HG03558 (cell line): ENCODE measurements around the gene MC3R.
"Not testable (repeated sequence)": the region's sequence is repeated elsewhere in the genome, so short reads cannot be mapped to it uniquely, and the experiment has no call there.

Experiments
- ATAC-seq: cut with Tn5 transposase; IDR thresholded peaks from one replicate; pipeline ENCODE4 v1.9.1; 2021; ENCODE audit warnings: moderate number of reproducible peaks; ENCODE audit not compliant: unreplicated experiment; ENCODE audit errors: extremely low read depth

The MC3R gene

DNA sequence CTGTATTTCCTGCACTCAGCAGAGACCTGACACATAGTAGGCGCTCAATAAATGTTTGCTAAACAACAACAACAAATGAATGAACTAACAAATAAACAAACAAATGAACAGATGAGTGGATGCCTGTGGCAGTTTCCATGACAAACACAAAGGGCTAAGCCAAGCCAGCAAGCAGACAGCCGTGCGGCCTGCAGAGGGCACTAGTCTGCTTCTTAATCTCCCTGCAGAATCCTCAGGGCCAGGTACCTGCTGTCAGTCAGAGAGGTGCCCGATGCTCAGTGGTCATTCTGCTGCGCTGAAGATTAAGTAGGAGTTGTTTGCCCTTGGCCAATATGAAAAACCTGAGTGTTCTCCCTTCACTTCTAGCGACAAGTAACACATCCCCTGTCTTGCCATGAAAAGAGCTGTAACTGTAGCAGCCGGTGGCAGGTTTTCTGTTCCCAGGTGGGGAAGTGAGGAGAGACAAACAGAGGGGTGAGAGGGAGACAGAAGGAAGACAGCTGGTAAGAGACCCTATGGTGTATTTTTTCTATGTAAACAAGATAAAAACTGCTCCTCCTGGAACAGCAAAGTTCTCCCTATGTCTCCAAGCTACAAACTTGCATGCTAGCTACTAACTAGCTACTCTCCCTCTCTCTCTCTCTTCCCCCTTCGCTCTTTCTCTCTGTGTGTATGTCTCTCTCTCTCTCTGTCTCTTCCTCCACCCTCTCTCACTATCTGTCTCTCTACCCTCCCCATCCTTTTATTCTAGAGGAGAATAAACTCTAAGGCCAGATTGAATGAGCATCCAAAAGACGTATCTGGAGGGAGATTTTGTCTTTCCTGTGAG, at the start of gene MC3R:
Gene MC3R (plus strand): TSS at position 779 of the 829 bp plus-strand sequence. CDS start 112 bp downstream, outside the sequence.
- ATAC-seq = no peak

DNA sequence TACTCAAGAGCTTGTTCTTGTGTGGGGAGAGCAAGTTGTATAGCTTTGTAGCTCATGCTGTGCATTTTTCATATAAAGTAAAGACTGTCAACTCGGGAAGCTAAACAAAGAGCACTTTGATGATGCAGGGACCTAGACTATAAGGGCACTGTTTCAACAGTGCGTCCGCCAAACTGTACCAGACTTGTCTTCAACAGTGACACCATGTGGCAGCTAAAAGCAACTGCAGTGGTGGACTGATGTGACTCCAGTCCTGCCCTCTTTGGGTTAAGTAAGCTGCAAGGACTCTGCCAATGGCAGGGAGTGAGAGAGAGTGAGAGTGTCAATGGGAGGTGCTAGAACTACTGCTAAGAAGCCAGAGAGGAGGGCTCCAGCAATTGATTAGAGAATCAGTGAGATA, 48.1 kb upstream of the MC3R start:
- ATAC-seq = no peak

DNA sequence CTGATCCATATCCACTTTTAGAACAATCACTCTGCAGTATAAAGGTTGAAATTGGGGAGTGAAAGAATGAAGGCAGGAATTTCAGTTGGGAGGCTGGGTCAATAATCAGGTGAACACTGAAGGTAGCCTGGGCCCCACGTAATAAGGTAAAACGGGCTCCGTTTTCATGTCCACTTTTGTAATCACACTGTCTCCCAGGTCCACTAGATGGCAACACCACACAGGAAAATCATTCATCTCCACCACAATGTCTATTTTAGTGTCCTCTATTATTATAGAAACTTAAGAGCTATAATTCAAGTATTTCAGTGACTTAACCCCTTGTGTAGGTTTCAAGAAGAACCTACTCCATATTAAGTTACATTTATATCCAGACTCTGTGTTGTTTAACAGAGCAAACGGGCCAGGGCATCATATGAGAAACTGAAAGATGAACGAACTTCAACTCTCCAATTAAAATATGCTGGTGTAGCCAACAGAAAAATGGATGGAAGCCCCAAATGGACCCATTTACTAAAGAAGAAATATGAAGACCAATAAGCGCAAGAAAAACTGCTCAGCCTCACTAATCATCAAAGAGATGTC, 45.9 kb upstream of the MC3R start:
- ATAC-seq = no peak

DNA sequence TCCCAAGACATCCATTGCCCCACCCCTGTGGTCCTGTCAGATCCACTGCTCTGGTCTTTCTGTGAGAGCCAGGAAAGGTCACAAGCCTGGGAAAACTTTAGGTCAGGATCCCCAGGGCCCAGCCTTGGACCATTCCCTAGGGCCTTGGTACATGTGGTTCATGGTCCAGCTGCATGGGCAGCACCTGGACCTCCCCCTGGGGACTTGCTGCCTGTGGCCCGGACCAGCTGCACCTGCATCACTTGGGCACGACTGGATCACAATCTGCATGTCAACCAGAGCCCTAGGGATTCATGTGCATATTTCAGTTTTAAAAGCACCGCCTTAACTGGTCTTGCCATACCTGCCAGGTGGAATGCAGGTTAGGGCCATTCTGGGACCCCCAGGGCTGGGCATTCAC, 44.3 kb upstream of the MC3R start:
- ATAC-seq = no peak

DNA sequence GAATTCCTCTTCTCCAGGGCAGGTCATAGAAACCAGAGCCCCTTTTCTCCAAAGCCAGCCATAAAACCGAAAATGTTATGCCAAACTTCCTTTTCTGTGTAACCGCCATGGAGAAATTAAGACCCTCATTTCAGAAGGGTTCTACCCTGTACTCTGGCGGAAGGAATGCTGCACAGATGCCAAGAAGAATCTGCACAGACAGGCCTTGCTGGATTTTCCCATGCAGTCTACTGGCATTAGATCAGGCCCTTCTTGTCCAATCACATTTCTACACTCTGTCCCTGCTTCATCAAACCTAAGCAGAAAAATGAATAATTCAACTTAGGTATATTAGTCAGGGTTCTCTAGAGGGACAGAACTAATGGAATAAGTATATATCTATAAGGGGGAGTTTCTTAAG, 43.2 kb upstream of the MC3R start:
- ATAC-seq = no peak

DNA sequence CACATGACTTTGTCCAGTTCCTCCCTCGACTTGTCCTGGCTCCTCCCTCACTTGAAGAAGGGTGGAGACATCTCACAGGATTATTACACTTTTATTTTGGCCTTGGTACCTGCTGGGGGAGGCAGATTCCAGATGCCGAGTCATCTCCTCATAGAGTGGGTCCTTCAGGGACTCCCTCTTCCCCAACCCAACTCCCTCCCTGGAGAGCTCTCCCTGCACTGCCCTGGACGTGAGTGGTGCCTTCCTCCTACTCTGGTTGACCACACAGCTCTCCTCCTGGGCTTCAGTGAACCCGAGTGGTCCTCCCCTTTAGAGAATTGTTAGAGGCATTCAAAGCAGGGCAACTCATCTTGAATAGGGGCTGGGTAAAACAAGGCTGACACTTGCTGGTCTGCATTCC, 40.9 kb upstream of the MC3R start:
- ATAC-seq = no peak

DNA sequence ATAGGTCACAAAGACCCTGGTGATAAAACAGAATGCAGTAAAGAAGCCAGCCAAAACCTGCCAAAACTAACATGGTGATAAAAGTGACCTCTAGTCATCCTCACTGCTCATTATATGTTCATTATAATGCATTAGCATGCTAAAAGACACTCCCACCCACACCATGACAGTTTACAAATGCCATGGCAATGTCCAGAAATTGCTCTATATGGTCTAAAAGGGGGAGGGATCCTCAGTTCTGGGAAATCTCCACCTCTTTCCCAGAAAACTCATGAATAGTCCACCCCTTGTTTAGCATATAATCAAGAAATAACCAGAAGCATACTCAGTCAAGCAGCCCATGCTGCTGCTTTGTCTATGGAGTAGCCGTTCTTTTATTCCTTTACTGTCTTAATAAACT, 40.4 kb upstream of the MC3R start:
- no peak for ATAC-seq

DNA sequence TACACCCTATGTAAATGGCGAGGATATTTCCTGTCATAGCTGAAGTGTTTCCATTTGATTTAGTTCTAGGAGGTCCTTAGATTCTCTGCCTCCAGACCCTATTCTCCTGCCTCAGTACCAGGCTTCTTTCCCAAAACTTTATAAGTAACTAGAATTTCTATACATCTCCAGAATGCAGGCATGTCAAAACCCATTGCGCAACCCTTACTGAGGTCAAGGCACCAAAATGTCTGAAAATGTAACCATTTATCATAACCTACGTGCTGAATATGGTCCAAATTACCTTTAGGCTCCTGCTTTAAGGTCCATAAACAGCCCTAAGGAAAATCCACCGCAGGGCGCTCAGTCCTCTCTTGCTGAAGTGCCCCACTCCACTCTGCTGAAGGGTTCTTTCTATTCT, 37.5 kb upstream of the MC3R start:
- ATAC-seq = no peak

DNA sequence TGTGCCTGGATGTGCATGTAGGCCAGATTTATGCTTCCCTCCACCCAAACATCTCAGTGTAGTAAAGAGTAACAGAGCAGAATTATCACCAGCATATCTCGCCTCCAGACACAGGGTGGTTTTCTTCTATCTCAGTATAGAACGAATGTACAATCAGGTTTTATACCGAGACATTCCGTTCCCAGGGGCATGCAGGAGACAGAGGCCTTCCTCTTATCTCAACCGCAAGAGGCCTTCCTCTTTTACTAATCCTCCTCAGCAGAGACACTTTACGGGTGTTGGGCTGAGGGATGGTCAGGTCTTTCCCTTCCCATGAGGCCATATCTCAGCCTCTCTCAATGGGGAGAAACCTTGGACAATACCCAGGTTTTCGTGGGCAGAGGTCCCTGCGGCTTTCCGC, 36.4 kb upstream of the MC3R start:
- no peak for ATAC-seq

DNA sequence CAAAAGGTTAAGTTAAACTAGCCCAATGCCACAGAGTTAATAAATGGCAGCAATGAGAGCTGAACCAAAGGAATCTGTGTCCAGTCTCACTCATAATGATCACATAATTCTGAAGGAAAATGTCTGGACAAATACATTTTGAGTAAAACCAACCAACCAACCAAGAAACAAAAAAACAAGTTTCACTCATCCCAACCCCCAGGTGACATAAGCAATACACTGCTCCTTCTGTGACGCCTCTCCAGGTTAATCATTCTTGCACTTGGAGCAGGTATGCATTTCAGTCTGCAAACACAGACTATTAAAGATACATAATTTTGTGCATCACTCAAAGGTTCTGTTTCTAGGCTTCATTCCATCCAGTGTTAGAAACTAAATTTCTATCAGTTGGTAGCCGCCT, 35.2 kb upstream of the MC3R start:
- ATAC-seq = no peak

DNA sequence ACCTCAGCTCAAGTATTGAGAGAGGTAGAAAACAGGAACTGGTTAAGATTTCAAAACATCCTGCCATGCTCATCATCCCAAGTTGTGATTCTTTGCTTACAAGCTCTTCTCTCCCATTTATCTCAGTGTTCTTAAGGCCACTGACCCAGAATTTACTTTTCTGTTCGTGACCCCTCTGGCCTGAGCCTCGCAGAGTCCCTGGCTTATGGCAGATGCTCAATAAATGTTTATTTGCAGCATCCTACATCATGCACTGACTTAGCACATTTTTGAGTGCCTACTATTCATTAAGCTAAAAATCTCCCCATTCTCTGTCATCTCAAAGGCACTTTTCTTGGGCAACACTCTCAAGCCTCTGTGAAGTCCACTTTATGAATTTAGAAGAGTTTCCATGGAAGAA, 33.4 kb upstream of the MC3R start:
- ATAC-seq = no peak

DNA sequence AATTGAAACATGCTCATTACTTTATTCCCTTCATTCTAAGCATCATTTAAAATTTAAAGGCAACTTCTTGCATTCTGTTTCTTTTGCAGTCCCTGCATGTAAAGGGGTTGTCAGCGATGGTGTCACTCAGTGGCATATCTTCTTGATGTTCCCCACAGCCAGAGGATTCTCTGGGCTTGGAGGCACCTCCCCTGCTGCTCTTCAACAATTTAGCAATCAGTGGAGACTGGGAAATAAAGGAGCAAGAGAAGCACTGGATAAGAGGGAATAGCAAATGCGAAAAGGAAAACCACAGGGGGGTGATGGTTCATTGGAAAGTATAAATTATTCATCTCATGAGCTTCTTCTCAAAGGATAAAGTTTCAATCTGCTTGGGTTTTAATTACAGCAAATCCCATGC, 30.7 kb upstream of the MC3R start:
- ATAC-seq = no peak

DNA sequence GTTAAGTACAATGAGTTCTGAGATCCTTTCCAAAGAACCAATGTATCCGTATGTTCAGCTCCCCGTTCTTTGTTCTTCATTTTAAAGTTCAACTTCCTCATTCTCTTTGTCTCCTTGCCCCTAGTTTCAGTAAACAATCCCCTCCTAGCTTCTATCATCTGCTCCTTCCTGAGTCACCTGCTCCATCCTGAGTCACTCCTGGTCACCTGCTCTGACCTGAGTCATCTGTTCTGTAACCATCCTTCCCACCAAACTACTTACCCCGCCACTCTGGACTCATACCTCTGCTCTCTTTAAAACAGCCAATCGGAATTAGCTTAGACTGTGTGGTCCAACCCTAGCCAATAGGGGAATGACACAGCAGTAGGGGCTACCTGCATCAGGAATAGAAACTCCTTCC, 27.3 kb upstream of the MC3R start:
- not testable (repeated sequence) for ATAC-seq

DNA sequence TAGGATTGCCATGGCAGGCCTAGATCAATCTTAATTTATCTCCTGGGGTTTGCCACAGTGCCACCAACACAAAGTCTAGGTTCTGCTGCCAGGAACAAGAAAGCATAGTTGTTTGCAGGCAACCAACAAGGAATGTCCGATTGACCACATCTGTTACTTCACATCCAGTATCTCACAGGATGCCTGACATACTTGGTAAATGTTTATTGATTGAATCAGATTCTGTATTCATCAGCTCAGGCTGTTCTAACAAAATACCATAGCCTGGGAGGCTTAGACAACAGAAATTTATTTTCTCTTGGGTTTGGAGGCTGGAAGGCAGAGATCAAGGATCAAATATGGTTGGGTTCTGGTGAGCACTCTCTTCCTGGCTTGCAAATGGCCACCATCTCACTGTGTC, 26.3 kb upstream of the MC3R start:
- no peak for ATAC-seq

DNA sequence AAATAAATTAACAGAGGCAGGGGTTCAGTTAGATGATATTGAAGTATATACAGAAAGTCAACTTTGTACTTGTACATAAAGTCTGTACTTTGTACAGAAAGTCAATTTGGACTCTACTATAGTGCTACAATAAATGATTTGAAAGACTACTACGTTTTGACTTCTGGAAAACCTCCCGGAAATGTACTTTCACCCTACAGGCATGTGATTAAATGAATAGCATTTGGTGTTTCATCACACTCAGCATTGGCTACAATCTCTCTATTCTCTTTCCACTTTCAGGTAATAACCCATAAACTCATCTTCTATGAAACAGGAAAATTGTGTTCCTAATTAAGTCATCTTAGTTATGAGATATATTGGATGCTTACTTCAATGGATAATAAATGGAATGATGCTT, 25.6 kb upstream of the MC3R start:
- ATAC-seq = no peak

DNA sequence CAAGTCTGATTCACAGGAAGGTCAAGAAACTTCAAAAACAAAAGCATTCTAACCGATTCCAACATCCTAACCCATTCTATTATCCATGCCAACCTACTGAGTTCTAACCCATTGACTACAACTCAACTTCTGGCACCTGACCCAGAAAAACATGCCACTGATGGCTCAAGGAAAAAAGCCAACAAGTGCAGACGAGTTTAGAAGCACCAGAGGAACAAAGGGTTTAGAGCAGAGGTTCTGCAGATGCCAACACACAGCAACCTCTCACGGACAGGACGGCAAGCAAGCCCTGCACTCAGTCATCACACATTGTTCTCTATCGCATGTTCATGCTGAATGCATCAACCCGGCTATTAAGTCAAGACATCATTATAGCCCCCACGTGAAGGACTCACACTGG, 25.2 kb upstream of the MC3R start:
- ATAC-seq = no peak

DNA sequence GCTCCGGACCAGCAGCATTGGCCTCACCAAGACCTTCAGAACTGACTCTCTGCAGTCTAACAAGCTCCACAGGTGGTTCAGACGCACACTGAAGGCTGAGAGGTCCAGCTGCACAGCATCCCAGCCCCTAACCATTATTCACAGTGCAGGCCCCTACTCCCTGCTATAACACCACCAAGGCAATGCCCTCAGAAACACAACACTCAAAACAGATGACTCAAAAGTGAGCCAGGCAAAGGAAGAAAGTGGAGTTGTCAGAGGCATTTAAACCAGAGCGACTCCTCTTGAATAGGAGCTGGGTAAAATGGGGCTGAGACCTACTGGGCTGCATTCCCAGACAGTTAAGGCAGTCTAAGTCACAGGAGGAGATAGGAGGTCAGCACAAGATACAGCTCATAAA, 20.5 kb upstream of the MC3R start:
- ATAC-seq = no peak

DNA sequence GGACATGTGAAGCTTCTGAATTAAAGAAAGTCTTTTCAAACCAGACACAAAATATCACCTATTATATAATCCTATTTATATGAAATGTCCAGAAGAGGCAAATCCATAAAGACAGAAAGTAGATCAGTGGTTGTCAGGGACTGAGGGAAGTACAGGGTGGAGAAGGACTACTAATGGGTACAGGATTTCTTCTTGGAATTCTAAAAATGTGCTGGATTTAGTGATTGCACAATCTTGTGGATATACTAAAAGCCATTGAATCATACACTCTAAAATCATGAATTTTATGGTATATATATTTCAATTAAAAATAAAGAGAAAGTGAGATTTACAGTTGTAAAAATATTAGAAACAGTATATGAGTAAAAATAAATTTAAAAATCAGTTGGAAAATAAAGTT, 18.7 kb upstream of the MC3R start:
- no peak for ATAC-seq

DNA sequence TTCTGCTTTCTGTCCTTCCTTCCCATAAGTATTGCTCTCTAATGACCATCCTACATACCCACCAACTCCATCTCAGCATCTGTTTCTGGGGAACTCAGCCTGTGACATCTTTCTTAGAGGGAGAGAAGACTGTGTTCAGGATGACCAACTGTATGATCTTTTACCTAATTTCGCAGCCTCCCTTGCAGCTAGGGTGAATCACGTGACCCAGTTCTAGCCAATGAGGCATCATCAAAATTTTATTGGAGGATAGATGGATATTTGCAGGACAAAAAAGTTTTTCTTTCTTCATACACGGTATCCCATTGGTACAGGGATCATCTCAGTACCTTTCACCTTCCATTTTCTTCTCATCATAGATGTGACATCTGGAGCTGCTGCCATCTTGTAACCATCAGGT, 14.4 kb upstream of the MC3R start:
- ATAC-seq = no peak

DNA sequence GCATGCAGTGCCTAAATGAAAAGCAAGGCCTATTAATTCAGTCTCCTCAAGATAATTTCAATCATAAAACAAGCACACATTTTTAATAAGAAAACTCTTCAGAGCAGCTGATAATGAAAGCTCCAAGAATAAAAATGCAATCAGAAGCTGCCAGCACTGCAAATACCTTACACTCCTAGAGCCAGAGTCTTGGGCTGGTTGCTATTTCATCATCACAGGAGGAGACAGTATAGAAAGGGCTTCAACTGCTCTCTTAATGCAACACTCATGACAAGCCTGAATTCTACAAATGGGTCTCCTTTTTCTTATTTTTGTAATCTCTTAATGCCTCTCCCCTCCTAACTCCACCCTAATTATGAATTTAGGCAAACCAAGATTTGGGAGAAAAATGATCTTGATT, 11.2 kb upstream of the MC3R start:
- ATAC-seq = no peak

DNA sequence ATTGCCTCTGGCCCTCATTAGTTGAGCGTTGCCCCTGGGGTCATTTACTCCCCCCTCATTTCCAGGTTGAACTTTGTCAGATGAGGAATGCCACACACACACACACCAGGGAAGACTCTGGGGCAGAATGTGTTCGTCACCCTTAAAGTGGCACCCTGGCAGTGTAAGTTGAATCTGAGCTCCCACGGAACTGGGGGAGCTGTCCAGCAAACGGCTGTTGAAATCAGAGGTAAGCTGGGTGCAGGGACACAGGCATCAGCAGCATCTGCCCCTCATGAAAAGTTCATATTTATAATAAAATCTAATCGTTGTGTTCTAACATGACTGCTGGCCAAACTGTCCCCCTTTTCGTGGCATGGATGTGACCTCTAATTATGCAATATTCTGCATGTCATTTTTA, 4.3 kb upstream of the MC3R start:
- no peak for ATAC-seq

DNA sequence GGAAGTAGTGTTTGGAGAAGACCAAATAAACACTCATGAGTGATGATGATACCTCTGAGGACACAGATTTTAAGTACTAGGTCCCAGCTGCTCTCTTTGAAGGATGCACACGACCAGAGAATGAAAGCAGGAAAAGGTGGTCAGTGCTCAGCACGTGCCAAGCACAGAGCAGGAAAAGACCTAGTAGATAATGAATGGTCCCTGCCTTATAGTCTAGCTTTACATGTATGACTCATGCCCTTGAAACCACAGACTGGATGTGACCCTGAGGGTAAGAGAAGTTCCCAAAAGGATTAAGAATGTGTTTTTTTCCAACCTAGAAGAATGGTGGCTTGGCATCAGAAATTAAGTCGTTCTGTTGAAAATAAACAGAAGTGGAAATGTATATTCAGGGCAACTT, 2.8 kb upstream of the MC3R start:
- ATAC-seq = no peak
